Measurements from ENCODE around the gene FNDC3A.

DNA sequence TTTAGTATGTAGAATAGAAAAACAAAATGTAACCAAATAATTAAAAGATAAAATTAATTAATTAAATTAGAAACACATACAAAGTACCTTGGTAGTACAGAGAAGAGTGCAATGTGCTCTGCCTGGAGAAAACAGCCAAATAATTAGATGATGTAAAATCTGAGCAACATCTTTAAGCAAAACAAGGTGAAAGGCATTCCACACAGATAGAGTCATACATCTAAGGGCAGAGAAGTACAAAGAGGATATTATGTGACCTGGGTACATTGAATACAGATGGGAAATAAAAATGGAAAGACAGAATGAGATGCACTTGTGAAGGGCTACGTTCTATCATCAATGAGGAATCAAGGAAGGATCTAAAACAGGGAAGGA, 25.2 kb upstream of the FNDC3A start:
- TF ChIP-seq, protein P1, sequence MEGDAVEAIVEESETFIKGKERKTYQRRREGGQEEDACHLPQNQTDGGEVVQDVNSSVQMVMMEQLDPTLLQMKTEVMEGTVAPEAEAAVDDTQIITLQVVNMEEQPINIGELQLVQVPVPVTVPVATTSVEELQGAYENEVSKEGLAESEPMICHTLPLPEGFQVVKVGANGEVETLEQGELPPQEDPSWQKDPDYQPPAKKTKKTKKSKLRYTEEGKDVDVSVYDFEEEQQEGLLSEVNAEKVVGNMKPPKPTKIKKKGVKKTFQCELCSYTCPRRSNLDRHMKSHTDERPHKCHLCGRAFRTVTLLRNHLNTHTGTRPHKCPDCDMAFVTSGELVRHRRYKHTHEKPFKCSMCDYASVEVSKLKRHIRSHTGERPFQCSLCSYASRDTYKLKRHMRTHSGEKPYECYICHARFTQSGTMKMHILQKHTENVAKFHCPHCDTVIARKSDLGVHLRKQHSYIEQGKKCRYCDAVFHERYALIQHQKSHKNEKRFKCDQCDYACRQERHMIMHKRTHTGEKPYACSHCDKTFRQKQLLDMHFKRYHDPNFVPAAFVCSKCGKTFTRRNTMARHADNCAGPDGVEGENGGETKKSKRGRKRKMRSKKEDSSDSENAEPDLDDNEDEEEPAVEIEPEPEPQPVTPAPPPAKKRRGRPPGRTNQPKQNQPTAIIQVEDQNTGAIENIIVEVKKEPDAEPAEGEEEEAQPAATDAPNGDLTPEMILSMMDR (conservative IDR thresholded peaks at IDR 0.05), result no peak
- no peak for TF ChIP-seq EZH2 (IDR thresholded peaks at IDR 0.05; ENCODE audit: low read depth)

All from PC-9 (cell line).